Ishikawa (cell line): ENCODE results near the gene AGK.

ENCODE experiments used
- CEBPB ChIP-seq: IDR thresholded peaks from 2 replicates; pipeline ENCODE4 v1.6.1; 2012
- CREB1 ChIP-seq: IDR thresholded peaks from 2 replicates; pipeline ENCODE4 v1.6.1; 2012; ENCODE audit warnings: low read depth
- EGR1 ChIP-seq: IDR thresholded peaks from 2 replicates; pipeline ENCODE4 v1.6.1; 2012
- EP300 ChIP-seq: IDR thresholded peaks from 2 replicates; pipeline ENCODE4 v1.6.1; 2012; ENCODE audit warnings: borderline replicate concordance
- MAX ChIP-seq: IDR thresholded peaks from 2 replicates; pipeline ENCODE4 v1.6.1; 2012
- RAD21 ChIP-seq: IDR thresholded peaks from 2 replicates; pipeline ENCODE4 v1.6.1; 2012; ENCODE audit warnings: low read depth
- REST ChIP-seq: IDR thresholded peaks from 2 replicates; pipeline ENCODE4 v1.6.1; 2012; ENCODE audit warnings: low read depth, mild to moderate bottlenecking
- TAF1 ChIP-seq: IDR thresholded peaks from 2 replicates; pipeline ENCODE4 v1.6.1; 2012; ENCODE audit warnings: low read depth, mild to moderate bottlenecking
- TCF12 ChIP-seq: IDR thresholded peaks from 2 replicates; pipeline ENCODE4 v1.6.1; 2012; ENCODE audit warnings: low read depth
- YY1 ChIP-seq: IDR thresholded peaks from 2 replicates; pipeline ENCODE4 v1.6.1; 2012; ENCODE audit warnings: low read depth
- TF ChIP-seq, protein P1 (sequence below): IDR thresholded peaks from 2 replicates; pipeline ENCODE4 v1.6.1; 2012

GRCh38 chr7:141704741-141705140 lies 153.5 kb downstream of the AGK start:
- TF ChIP-seq MAX = no peak
- no peak for TF ChIP-seq RAD21
- no peak for TF ChIP-seq YY1
- no peak for TF ChIP-seq TAF1
- no peak for TF ChIP-seq CREB1
- TF ChIP-seq REST = no peak
- no peak for TF ChIP-seq TCF12
- no peak for TF ChIP-seq CEBPB
- TF ChIP-seq, protein P1, sequence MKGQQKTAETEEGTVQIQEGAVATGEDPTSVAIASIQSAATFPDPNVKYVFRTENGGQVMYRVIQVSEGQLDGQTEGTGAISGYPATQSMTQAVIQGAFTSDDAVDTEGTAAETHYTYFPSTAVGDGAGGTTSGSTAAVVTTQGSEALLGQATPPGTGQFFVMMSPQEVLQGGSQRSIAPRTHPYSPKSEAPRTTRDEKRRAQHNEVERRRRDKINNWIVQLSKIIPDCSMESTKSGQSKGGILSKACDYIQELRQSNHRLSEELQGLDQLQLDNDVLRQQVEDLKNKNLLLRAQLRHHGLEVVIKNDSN = no peak
- TF ChIP-seq EP300 = no peak
- no peak for TF ChIP-seq EGR1
